Activated CD4-positive, CD25-positive, alpha-beta regulatory T cell treated with anti-CD3 and anti-CD28 coated beads, Interleukin-2, amount 50 U/mL, for 16 hours (primary cell): ENCODE measurements around the gene YJEFN3.

Experiments used
- DNase-seq: peaks from one replicate; pipeline ENCODE4 v3.0.0-alpha.2; 2020; ENCODE audit warnings: low read depth, low spot score

Gene YJEFN3

GRCh38 chr19:19538785-19539166, 10.1 kb downstream of the YJEFN3 start:
- DNase-seq, result no peak

DNA sequence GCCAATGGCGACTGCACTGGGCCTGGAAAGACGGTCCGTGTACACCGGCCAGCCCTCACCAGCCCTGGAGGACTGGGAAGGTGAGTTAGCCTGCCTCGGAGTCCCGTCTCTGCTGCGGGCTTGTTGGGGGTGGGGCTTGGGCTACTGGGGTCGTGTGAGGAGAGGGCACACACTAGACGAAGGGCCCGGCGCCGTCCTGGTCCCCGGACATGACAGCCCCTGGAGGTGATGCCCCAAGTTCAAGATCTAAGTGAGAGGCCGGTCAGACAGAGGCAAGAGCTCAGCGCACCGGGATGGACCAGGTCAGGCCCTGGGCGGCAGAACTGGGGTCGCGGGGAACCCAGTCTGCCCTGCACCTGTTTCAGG, 11.0 kb downstream of the YJEFN3 start:
- no peak for DNase-seq

GRCh38 chr19:19540064-19540714, 11.5 kb downstream of the YJEFN3 start:
- DNase-seq, result peak; percentile 26

DNA sequence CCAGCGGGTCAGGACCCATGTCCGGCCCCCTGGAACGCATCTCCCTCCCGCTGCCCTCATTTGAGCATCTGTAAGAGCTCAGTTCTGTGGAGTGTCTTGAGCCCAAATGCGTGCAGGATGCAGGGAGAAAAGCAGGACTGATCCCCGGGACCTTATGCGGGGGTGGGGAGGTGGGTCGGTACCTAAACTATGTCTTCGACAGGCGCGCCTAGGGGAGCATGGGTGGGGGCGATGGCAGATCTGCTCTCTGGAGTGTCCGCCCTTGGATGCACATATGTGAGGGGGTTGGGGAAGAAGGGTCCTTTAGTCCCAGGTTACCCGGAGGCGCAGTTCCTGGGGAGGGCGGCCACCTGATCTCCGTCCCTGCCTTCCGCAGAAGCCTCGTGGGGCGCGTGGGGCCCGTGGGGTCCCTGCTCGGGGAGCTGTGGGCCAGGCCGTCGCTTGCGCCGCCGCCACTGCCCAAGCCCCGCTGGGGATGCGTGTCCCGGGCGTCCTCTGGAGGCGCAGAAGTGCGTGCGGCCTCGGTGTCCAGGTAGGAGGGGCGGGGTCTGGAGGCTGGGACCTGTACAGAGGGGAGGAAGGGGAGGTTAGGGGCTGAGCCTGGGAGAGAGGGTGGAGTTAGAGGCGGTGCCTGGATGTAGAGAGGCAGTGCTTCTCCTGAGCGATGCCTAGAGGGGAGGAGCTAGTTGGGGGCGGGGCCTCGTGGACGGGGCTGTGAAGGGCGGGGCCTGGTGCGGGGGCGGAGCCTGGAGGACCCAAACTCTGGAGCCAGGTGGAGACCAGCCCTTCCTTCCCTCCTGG, 12.2 kb downstream of the YJEFN3 start:
- DNase-seq, result peak; percentile 38

- no peak for DNase-seq
Measured at GRCh38 chr19:19541616-19542015, 12.9 kb downstream of the YJEFN3 start.

GRCh38 chr19:19542507-19542906, 13.8 kb downstream of the YJEFN3 start:
- no peak for DNase-seq

DNA sequence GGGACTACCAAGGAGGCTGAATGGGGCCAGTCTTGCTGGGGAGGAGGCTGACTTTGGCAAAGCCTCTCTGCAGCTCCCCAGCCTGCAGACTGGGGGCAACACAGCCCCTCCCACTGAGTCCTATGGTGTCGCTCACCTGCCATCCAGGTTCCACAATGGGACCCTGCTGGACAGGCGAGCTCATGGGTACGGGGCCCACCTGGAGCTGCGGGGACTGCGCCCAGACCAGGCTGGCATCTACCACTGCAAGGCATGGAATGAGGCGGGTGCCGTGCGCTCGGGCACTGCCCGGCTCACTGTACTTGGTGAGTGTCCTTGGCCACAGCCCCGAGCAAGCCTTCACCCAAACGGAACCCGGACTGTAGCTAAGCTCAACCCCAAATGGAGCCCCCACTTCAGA, 14.4 kb downstream of the YJEFN3 start:
- no peak for DNase-seq

- no peak for DNase-seq
Measured at GRCh38 chr19:19543640-19544039, 14.9 kb downstream of the YJEFN3 start.

- DNase-seq, result no peak
Measured at GRCh38 chr19:19544257-19544953, 15.7 kb downstream of the YJEFN3 start.

- no peak for DNase-seq
Measured at GRCh38 chr19:19544954-19545591, 16.4 kb downstream of the YJEFN3 start.

- no peak for DNase-seq
Measured at GRCh38 chr19:19545707-19546106, 17.0 kb downstream of the YJEFN3 start.

DNA sequence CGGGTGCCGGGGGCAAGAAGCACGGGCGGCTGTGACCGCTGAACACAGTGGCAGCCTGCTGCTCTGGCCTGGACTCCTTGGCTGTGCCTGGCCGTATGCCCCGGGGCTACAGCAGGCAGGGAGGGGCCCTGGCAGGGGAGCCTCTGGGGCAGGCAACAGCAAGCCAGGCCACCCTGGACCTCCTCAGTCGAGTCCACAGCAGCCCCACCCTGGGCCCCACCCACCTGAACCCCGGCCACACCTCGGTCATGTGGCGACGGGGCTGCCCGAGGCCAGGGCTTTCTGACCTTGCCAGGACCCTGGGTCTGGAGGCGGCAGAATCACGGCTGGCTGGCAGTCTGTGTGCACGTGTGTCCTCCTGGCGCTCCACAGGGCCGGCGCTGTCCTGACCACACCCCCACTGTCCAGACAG, 18.0 kb downstream of the YJEFN3 start:
- DNase-seq, result no peak

DNA sequence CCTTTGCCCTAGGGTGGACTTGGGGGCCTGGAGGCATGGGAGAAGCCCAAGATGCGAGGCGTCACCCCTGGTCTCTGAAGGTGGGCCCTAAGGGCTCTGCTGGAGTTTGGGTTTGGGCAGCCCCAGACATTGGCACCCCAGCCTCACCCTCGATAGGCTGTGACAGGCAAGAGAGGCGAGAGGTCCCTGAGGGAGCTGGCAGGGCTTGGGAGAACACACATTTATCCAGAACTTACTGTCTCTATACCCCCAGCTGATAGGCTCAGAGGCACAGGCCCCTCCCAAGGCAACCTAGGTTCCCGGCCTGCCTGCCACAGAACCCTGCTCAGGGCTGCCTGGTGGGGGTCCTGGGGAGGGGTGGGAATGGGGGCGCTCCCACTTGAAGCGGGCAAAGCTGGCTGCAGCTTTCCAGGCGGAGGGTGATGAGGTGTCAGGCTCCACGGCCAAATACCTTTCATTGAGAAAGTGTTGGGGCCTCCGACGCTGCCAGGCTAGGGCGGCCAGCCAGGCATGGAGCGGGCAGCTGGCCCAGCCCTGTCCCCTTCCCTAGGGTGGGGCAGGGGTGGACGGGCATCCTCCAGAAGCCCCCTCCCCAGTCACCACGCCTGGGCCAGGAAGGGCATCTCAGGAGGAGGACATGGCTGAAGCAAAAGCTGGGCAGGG, 19.1 kb downstream of the YJEFN3 start:
- no peak for DNase-seq

- DNase-seq, result no peak
Measured at GRCh38 chr19:19548915-19549759, 20.4 kb downstream of the YJEFN3 start.

DNA sequence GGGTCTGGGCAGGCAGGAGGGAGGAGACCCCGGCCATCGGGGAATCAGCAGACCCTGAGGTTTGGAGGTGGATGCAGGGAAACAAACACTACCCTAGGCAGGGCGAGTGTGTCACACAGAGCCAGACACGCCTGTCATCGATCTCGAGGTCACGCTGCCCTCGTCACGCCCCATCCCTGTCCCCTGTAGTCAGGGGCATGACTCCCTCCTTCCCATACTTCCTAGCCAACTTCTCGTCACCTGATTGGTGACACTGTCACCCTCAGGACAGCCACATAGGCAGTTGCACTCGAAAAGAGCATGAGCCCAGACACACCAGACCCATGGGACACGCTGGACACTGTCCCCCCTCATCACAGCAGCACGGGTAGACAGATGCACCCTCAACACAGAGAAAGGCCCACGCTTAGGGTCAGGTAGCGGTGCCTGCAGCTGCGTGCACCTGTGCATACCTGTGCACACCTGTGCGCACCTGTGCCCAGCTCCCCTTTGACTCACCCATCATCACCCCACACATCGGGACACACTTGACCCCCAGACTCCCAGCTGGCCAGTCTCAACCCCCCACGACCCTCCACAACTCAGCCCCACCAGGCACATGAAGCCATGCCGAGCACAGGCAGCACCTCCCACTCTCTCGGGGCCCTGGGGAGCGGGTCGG, 21.2 kb downstream of the YJEFN3 start:
- DNase-seq, result no peak

DNA sequence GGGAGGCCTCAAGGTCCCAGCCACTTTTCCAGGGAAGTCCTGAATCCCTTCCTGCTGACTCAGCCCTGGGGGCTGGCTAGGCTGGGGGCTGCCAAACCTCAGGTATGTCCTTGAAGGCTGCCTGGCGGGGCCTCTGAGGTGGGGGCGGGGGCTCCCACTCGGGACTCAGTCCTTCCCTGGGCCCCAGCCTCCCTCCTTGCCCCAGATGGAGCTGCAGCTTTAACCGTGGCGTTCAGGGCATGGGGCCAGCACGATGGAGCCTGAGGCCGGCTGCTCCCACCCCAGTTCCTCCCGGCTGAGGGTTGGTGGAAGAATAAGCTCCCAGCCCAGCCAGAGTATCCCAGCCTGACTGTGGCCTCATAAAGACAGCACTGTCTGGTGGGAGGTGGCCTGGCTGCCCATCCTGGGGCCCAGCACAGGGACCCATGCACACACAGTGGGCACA, 21.8 kb downstream of the YJEFN3 start:
- DNase-seq, result no peak

- DNase-seq, result no peak
Measured at GRCh38 chr19:19550972-19551852, 22.5 kb downstream of the YJEFN3 start.

DNA sequence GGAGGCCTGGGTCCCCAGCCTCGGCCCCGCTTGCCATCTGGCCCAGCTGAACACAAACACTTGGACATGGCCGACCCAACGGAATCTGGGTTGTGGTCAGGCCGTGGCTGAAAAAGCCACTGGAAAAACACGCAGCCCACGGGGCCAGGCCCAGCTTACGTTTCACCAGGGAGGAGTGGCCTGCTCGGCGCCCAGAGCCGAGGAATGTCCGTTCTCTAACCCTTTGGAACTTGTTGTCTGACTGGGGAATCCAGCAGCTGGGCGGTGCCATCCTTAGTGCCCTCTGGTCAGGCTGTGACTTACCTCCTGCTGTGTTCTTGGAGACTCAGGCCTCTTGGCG, 23.1 kb downstream of the YJEFN3 start:
- no peak for DNase-seq

GRCh38 chr19:19552798-19553197, 24.1 kb downstream of the YJEFN3 start:
- no peak for DNase-seq
